Sigmoid colon (tissue), 4 donors: ENCODE measurements around the gene DDX31.

Experiments used
- CTCF ChIP-seq, 4 experiments: fragments of 450-650 bp in 3 of 4; fragments of 200-600 bp in 1 of 4; IDR thresholded peaks; one replicate each; pipeline ENCODE4 v1.5.1; 2016 to 2019; ENCODE audit warnings: antibody characterized with exemption in 4 of 4, mild to moderate bottlenecking in 3 of 4, moderate library complexity in 2 of 4
- EP300 ChIP-seq, 4 donors: sonication (generic); formaldehyde crosslinking; IDR thresholded peaks; one replicate each; pipeline ENCODE4 v1.6.1; 2017; ENCODE audit warnings: antibody characterized with exemption in 4 of 4
- POLR2A ChIP-seq, 2 donors: fragments of 450-650 bp; IDR thresholded peaks; one replicate each; pipeline ENCODE4 v1.6.1; 2016; ENCODE audit warnings: antibody characterized with exemption in 2 of 2, mild to moderate bottlenecking in 2 of 2, moderate library complexity in 2 of 2
- POLR2AphosphoS5 ChIP-seq, 4 donors: sonication (generic); formaldehyde crosslinking; IDR thresholded peaks; one replicate each; pipeline ENCODE4 v1.6.1; 2017; ENCODE audit warnings: antibody characterized with exemption in 4 of 4

- TF ChIP-seq POLR2AphosphoS5 (IDR thresholded peaks at IDR 0.05) = no peak
- no peak for TF ChIP-seq POLR2A (IDR thresholded peaks at IDR 0.05)
- TF ChIP-seq CTCF (IDR thresholded peaks at IDR 0.05) = no peak
- TF ChIP-seq EP300 (IDR thresholded peaks at IDR 0.05) = no peak
Observed at GRCh38 chr9:132591751-132592314, 78.0 kb downstream of the DDX31 start.
